HepG2 (cell line): Measurements from ENCODE around the gene SYT13. TPM values are rescaled to one million over a fixed set of nuclear protein-coding genes. Genes with fewer than 3 reads are reported as not detected.

Experiments used
- ATAC-seq: fragments of 200-7000 bp; cut with Tn5 transposase; 3 replicates; pipeline ENCODE4 v1.9.1; 2020; ENCODE audit warnings: mild to moderate bottlenecking, moderate library complexity
- BruUV-seq: library from RNA; stranded (reverse); fragments of 400-500 nt; replicated peaks from 2 replicates; lab custom pipeline; 2021; lab: Mats Ljungman, UMichigan
- CTCF ChIA-PET: fragments of 300-600 bp; formaldehyde crosslinking; extraction: SDS; loops from one replicate; lab custom pipeline; 2021; ENCODE audit warnings: low total read pairs, inconsistent platforms, low intra/inter-chr PET ratio; lab: Yijun Ruan, JAX
- POLR2A ChIA-PET: fragments of 350-600 bp; sonication (Branson Sonifier 250); formaldehyde crosslinking; loops from one replicate; lab custom pipeline; 2020; ENCODE audit warnings: antibody characterized with exemption, inconsistent platforms; lab: Yijun Ruan, JAX
- DNase-seq: peaks from one replicate; pipeline ENCODE4 v3.0.0-alpha.2; 2015; ENCODE audit warnings: low spot score
- FAIRE-seq: peaks from 3 replicates; lab custom pipeline; 2011; peaks lifted over from hg19 to GRCh38; lab: Jason Lieb, UNC
- H2AFZ ChIP-seq: one replicate; pipeline ENCODE4 v1.6.1; 2011; ENCODE audit warnings: low read length, inconsistent platforms
- H3K27ac ChIP-seq: fragments of 300-600 bp; 3 replicates; pipeline ENCODE4 v1.8.0; 2011; ENCODE audit warnings: mixed run types, mild to moderate bottlenecking, mixed read lengths, low read length, inconsistent platforms; ENCODE audit not compliant: insufficient read depth; ENCODE audit errors: extremely low read length
- H3K27me3 ChIP-seq, 2 experiments: fragments of 200-600 bp in 1 of 2; 2 replicates in 1 of 2; 3 replicates in 1 of 2; pipeline versions ENCODE4 v1.6.0 to v1.8.0; 2011; ENCODE audit warnings: low read length in 2 of 2, mild to moderate bottlenecking in 2 of 2, moderate library complexity in 2 of 2, inconsistent platforms in 1 of 2; ENCODE audit not compliant: insufficient read depth in 2 of 2, control insufficient read depth in 1 of 2
- H3K36me3 ChIP-seq, 2 experiments: fragments of 200-600 bp in 1 of 2; replicated peaks in 1 of 2; 2 replicates in 1 of 2; 3 replicates in 1 of 2; pipeline versions ENCODE4 v1.5.1 to v1.8.0; 2011; ENCODE audit warnings: low read length in 2 of 2, inconsistent platforms in 1 of 2; ENCODE audit not compliant: insufficient read depth in 2 of 2, control insufficient read depth in 1 of 2
- H3K4me1 ChIP-seq: 2 replicates; pipeline ENCODE4 v1.5.1; 2012; ENCODE audit warnings: low read length, inconsistent platforms; ENCODE audit not compliant: insufficient read depth
- H3K4me2 ChIP-seq: 2 replicates; pipeline ENCODE4 v1.6.0; 2011; ENCODE audit warnings: low read depth, low read length, inconsistent platforms
- H3K4me3 ChIP-seq, 3 experiments: fragments of 200-600 bp in 1 of 3; sonication (generic), shearing (Covaris generic) in 1 of 3; replicated peaks in 1 of 3; 2 replicates each; pipeline ENCODE4 v1.5.1; 2011 to 2016; ENCODE audit warnings: low read length in 3 of 3, inconsistent platforms in 2 of 3, low read depth in 2 of 3, mild to moderate bottlenecking in 2 of 3, control low read depth in 1 of 3, mixed read lengths in 1 of 3; ENCODE audit not compliant: insufficient read depth in 1 of 3
- H3K79me2 ChIP-seq: one replicate; pipeline ENCODE4 v1.6.1; 2011; ENCODE audit warnings: low read length, inconsistent platforms; ENCODE audit not compliant: insufficient read depth
- H3K9ac ChIP-seq: 2 replicates; pipeline ENCODE4 v1.6.0; 2011; ENCODE audit warnings: mild to moderate bottlenecking, low read depth, low read length, inconsistent platforms; ENCODE audit not compliant: insufficient read depth
- H3K9me3 ChIP-seq: 2 replicates; pipeline ENCODE4 v1.5.1; 2012; ENCODE audit warnings: mild to moderate bottlenecking, low read length
- H4K20me1 ChIP-seq: 2 replicates; pipeline ENCODE4 v1.6.0; 2011; ENCODE audit warnings: inconsistent platforms, mild to moderate bottlenecking, low read length, moderate library complexity; ENCODE audit not compliant: insufficient read depth
- CEBPZ ChIP-seq: IDR thresholded peaks from 2 replicates; pipeline ENCODE4 v1.6.1; 2012; ENCODE audit warnings: low read length, improper control_type of control experiment
- FOXP4 ChIP-seq: sonication (generic); formaldehyde crosslinking; IDR thresholded peaks from 2 replicates; pipeline ENCODE4 v1.4.0; 2020; ENCODE audit warnings: missing genetic modification reagents
- HMG20B ChIP-seq: conservative IDR thresholded peaks from 2 replicates; pipeline ENCODE4 v1.6.1; 2016; ENCODE audit warnings: missing genetic modification reagents, missing compliant biosample characterization
- IRF1 ChIP-seq: sonication (generic); formaldehyde crosslinking; IDR thresholded peaks from 2 replicates; pipeline ENCODE4 v1.4.0; 2020; ENCODE audit warnings: low read depth, mild to moderate bottlenecking, missing genetic modification reagents
- KLF12 ChIP-seq: sonication (generic); formaldehyde crosslinking; IDR thresholded peaks from 2 replicates; pipeline ENCODE4 v1.4.0; 2020; ENCODE audit warnings: missing genetic modification reagents, borderline replicate concordance
- SP140L ChIP-seq: sonication (generic); formaldehyde crosslinking; IDR thresholded peaks from 2 replicates; pipeline ENCODE4 v1.4.0; 2020; ENCODE audit warnings: missing genetic modification reagents, borderline replicate concordance
- TFDP1 ChIP-seq: IDR thresholded peaks from 2 replicates; pipeline ENCODE4 v1.6.1; 2016; ENCODE audit warnings: missing compliant biosample characterization, missing genetic modification reagents, borderline replicate concordance
- ZFP91 ChIP-seq: sonication (generic); formaldehyde crosslinking; IDR thresholded peaks from 2 replicates; pipeline ENCODE4 v1.9.0; 2022; ENCODE audit warnings: missing genetic modification reagents, mild to moderate bottlenecking, borderline replicate concordance
- ZNF276 ChIP-seq: sonication (generic); formaldehyde crosslinking; IDR thresholded peaks from 2 replicates; pipeline ENCODE4 v1.4.0; 2020; ENCODE audit warnings: mild to moderate bottlenecking, low read depth, missing genetic modification reagents
- ZNF557 ChIP-seq: sonication (generic); formaldehyde crosslinking; IDR thresholded peaks from 2 replicates; pipeline ENCODE4 v1.4.0; 2020; ENCODE audit warnings: missing genetic modification reagents
- WGBS: methylation state at CpG from one replicate; pipeline ENCODE4 v1.1.6; 2017; ENCODE audit warnings: low lambda C conversion rate; 5-methylcytosine and 5-hydroxymethylcytosine counted together
- in situ Hi-C: cut with HindIII; loops from 2 replicates; pipeline ENCODE4 v1.10.0; 2017; ENCODE audit warnings: low pct_unique_long_range_greater_than_20kb; ENCODE audit not compliant: extremely low pct_ligation_motif_present
- intact Hi-C: fragments of 100-400 bp; cut with micrococcal nuclease; formaldehyde crosslinking; loops from one replicate; pipeline ENCODE4 v1.10.0; 2022; ENCODE audit not compliant: unreplicated experiment
- polyA plus RNA-seq, 8 experiments: library from polyadenylated mRNA; depleted of rRNA in 3 of 8; stranded (reverse) in 7 of 8; unstranded in 1 of 8; fragments of >200 nt; fragmentation: Illumina TruSeq in 4 of 8; extraction: Trizol in 4 of 8; gene quantifications; 2 replicates each; pipeline versions ENCODE4 v1.2.1 to v1.2.3, GENCODE V29; 2011 to 2016; ENCODE audit warnings: low read depth in 4 of 8, missing spikeins in 1 of 8, mixed read lengths in 1 of 8; ENCODE audit not compliant: insufficient read depth in 1 of 8
- total RNA-seq, 5 experiments: library from RNA; depleted of rRNA; stranded (reverse); fragments of >200 nt; fragmentation: Illumina TruSeq; extraction: Trizol; gene quantifications; 2 replicates each; pipeline ENCODE4 v1.2.3, GENCODE V29; 2016; ENCODE audit warnings: low read depth in 1 of 5

SYT13 gene
- total and polyA plus RNA-seq, 2 of the 13 experiments (the other 11 are each of a cell fraction or from before 2014, with no cell fraction given) = 0.02 to 0.13 TPM

- TF ChIP-seq FOXP4 (no peak), KLF12 (CRISPR knock-in tag) (no peak), IRF1 (CRISPR knock-in tag) (no peak), ZFP91 (CRISPR knock-in tag) (no peak), ZNF557 (CRISPR knock-in tag) (no peak), ZNF276 (no peak)
Observed at GRCh38 chr11:45213717-45214116, 72.4 kb downstream of the SYT13 start (continued).

- no peak overlapping the region for H3K27ac ChIP-seq
- no peaks in the 10 kb centered on the region for H3K27me3 ChIP-seq
- no peaks in the 10 kb centered on the region for H3K4me1 ChIP-seq
- H4K20me1 ChIP-seq = no peaks in the 10 kb centered on the region
- ATAC-seq (no peak), DNase-seq (no peak), FAIRE-seq (no peak)
- ChIA-PET POLR2A (no interaction called here), CTCF (no interaction called here)
- no peak overlapping the region for H3K4me3 ChIP-seq
- H3K9ac ChIP-seq = no peak overlapping the region
- WGBS = 89% methylated on average over 8 of the region's 12 CpGs
- no peaks in the 10 kb centered on the region for H3K9me3 ChIP-seq
- H3K4me2 ChIP-seq = no peak overlapping the region
- no TSS peak for BruUV-seq
- H2AFZ ChIP-seq = no peak overlapping the region
- H3K79me2 ChIP-seq = no peaks in the 10 kb centered on the region
- in situ Hi-C loops = no loop called here
- intact Hi-C loops = no loop called here
- H3K36me3 ChIP-seq = peaks cover 0 to 7% of the 10 kb centered on the region in 2 experiments; a peak in 4 of 5 replicates
- TF ChIP-seq SP140L (no peak), TFDP1 (CRISPR knock-in tag) (no peak), CEBPZ (no peak), HMG20B (CRISPR knock-in tag) (no peak)
Observed at GRCh38 chr11:45213316-45213665, 72.8 kb downstream of the SYT13 start.
